A549 (cell line): ENCODE results near the gene PSAPL1.

ENCODE experiments used
- CTCF ChIP-seq: fragments of >200 bp; sonication (Bioruptor Twin); formaldehyde crosslinking; IDR thresholded peaks from 3 replicates; pipeline ENCODE4 v1.5.1; 2016
- MAX ChIP-seq: IDR thresholded peaks from 2 replicates; pipeline ENCODE4 v1.6.1; 2012
- REST ChIP-seq: fragments of 200-600 bp; sonication (generic); IDR thresholded peaks from 2 replicates; pipeline ENCODE4 v1.6.1; 2016; ENCODE audit warnings: antibody characterized with exemption, mild to moderate bottlenecking, moderate library complexity
- USF2 ChIP-seq: fragments of 450-650 bp; IDR thresholded peaks from 2 replicates; pipeline ENCODE4 v1.6.1; 2014; ENCODE audit warnings: antibody characterized with exemption

- TF ChIP-seq MAX (no peak), CTCF (no peak), USF2 (no peak), REST (no peak)
Observed at GRCh38 chr4:7416745-7417432, 17.8 kb downstream of the PSAPL1 start.
